SK-N-MC (cell line): ENCODE measurements around the gene PCCA.

Experiments used
- EZH2 ChIP-seq: fragments of 200-600 bp; sonication (generic); IDR thresholded peaks from one replicate; pipeline ENCODE4 v1.6.1; 2017; ENCODE audit warnings: antibody characterized with exemption
- POLR2AphosphoS5 ChIP-seq: IDR thresholded peaks from 2 replicates; pipeline ENCODE4 v1.6.1; 2012; ENCODE audit warnings: mild to moderate bottlenecking, low read depth, low read length, borderline replicate concordance

DNA sequence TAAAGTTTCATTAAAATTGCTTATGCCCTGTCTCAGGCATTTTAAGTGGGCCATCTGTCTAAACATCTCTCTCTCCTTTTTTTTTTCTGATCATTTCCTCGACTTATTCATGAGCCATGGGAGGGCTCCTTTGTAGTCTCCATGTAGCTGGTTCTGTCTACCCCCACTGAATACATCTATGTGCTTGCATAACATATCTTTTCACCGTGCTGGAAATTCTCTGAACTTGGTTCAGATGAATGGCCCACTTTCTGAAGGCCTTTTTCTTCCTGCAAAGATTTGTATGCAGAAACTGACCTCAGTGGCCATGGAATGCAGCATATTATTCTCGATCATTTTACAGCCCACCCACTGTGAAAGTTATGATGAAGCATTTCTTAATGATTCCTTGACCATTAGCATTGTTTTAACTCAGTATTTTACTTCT is 274.4 kb downstream of the PCCA start:
- TF ChIP-seq POLR2AphosphoS5 (no peak), EZH2 (no peak)
